C4-2B (cell line): ENCODE data around the gene CCR5AS.

Experiments used
- ZFX ChIP-seq: fragments of 450-650 bp; IDR thresholded peaks from 2 replicates; pipeline ENCODE4 v1.6.1; 2017
- TF ChIP-seq, protein P1 (sequence below): fragments of 450-650 bp; conservative IDR thresholded peaks from 2 replicates; pipeline ENCODE4 v1.5.1; 2017; ENCODE audit warnings: mild to moderate bottlenecking

- TF ChIP-seq, protein P1, sequence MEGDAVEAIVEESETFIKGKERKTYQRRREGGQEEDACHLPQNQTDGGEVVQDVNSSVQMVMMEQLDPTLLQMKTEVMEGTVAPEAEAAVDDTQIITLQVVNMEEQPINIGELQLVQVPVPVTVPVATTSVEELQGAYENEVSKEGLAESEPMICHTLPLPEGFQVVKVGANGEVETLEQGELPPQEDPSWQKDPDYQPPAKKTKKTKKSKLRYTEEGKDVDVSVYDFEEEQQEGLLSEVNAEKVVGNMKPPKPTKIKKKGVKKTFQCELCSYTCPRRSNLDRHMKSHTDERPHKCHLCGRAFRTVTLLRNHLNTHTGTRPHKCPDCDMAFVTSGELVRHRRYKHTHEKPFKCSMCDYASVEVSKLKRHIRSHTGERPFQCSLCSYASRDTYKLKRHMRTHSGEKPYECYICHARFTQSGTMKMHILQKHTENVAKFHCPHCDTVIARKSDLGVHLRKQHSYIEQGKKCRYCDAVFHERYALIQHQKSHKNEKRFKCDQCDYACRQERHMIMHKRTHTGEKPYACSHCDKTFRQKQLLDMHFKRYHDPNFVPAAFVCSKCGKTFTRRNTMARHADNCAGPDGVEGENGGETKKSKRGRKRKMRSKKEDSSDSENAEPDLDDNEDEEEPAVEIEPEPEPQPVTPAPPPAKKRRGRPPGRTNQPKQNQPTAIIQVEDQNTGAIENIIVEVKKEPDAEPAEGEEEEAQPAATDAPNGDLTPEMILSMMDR: no peak
- TF ChIP-seq ZFX: no peak
These were observed 7.3 kb downstream of the CCR5AS start for GRCh38 chr3:46399557-46399956.
